Body of pancreas (tissue), 4 donors: ENCODE data around the gene CEP85L. TPM values are rescaled to one million over a fixed set of nuclear protein-coding genes. Genes with fewer than 3 reads are reported as not detected.

Source experiments
- ATAC-seq: fragments of 150-250 bp; one replicate; pipeline ENCODE4 v1.9.1; 2016
- DNase-seq, 4 donors: peaks; one replicate each; pipeline ENCODE4 v3.0.0-alpha.2; 2019
- H3K27ac ChIP-seq, 4 donors: fragments of 200-600 bp; sonication (generic); 1 replicate in 3 of 4; 2 replicates in 1 of 4; pipeline versions ENCODE4 v1.5.1 to v1.6.1; 2016 to 2019; ENCODE audit warnings: mild to moderate bottlenecking in 1 of 4, mixed read lengths in 1 of 4, moderate library complexity in 1 of 4
- H3K27me3 ChIP-seq, 2 donors: fragments of 200-600 bp; sonication (generic); one replicate each; pipeline ENCODE4 v1.6.0; 2016; ENCODE audit warnings: mild to moderate bottlenecking in 1 of 2
- H3K36me3 ChIP-seq, 2 donors: fragments of 200-600 bp; sonication (generic); replicated peaks in 1 of 2; 2 replicates each; pipeline ENCODE4 v1.5.1; 2016; ENCODE audit warnings: low read depth in 2 of 2; ENCODE audit not compliant: insufficient read depth in 1 of 2
- H3K4me1 ChIP-seq: fragments of 200-600 bp; sonication (generic); one replicate; pipeline ENCODE4 v1.6.0; 2016
- H3K4me3 ChIP-seq, 2 donors: fragments of 200-600 bp; sonication (generic); 1 replicate in 1 of 2; 2 replicates in 1 of 2; pipeline ENCODE4 v1.5.1; 2016 to 2019
- H3K9me3 ChIP-seq, 3 donors: fragments of 200-600 bp; sonication (generic); 1 replicate in 2 of 3; 2 replicates in 1 of 3; pipeline ENCODE4 v1.5.1; 2016
- POLR2A ChIP-seq, 3 donors: fragments of 450-650 bp; IDR thresholded peaks; one replicate each; pipeline ENCODE4 v1.6.1; 2016; ENCODE audit warnings: antibody characterized with exemption in 3 of 3, mild to moderate bottlenecking in 2 of 3
- WGBS, 2 donors: methylation state at CpG; one replicate each; pipeline ENCODE4 v1.1.5; 2017; 5-methylcytosine and 5-hydroxymethylcytosine counted together
- intact Hi-C: fragments of 100-400 bp; cut with DNase I; formaldehyde crosslinking; loops from one replicate; pipeline ENCODE4 v1.15.1; 2023
- total RNA-seq, 2 donors: library from RNA; depleted of rRNA; stranded (reverse); fragments of >200 nt; gene quantifications; one replicate each; pipeline ENCODE4 v1.1.0, GENCODE V29; 2016
- TF ChIP-seq, protein P1 (sequence below), 7 experiments: fragments of 450-650 bp in 4 of 7; fragments of 200-600 bp in 3 of 7; sonication (generic) in 3 of 7; IDR thresholded peaks; one replicate each; pipeline ENCODE4 v1.5.1; 2016 to 2019; ENCODE audit warnings: antibody characterized with exemption in 7 of 7

CEP85L gene
- total RNA-seq, 2 donors from 2014 or later = 8.2 to 9.9 TPM

DNA sequence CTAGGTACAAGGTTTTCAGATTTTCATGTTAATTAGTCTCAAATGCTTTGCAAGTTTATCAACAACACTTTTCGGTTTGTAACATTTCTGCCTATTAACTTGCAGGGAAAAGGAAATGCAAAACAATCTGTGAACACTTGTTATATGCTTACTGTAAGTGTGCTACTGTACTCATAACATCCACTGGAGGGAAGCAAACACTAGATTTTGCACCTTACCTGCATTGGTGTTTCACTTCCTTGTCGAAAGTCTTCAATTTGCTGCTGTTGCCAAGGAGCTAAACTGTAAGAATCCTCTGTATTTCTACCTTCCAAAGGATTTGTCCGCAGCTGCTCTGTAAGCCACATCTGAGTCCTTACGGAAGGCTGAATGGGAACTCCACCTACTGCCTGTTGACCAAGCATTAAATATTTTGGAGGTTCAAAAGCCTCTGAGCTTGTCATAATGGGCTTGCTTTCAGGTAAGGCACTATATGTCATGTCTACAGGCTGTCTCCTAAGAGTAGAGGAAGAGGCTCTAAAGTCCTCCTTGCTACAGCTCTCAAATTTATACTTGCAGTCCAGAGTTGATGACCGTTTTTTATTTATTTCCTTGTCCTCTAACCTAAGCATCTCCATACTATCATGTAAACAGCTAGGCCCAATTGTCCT lies 86.0 kb downstream of the CEP85L start:
- peak; percentile 75 for ATAC-seq
- 60 to 64% methylated on average over 5 of the region's 5 CpGs for WGBS, 2 donors
- DNase-seq = peak in 1 of 4 donors; percentile 49
- Histone ChIP-seq H3K27me3 (no peaks in the 10 kb centered on the region), H3K9me3 (no peaks in the 10 kb centered on the region), H3K36me3 (no peaks in the 10 kb centered on the region), H3K4me1 (peaks cover 11% of the 10 kb centered on the region), H3K4me3 (no peak overlapping the region), H3K27ac (no peak overlapping the region)
- no peak for TF ChIP-seq POLR2A (IDR thresholded peaks at IDR 0.05)
- TF ChIP-seq, protein P1, sequence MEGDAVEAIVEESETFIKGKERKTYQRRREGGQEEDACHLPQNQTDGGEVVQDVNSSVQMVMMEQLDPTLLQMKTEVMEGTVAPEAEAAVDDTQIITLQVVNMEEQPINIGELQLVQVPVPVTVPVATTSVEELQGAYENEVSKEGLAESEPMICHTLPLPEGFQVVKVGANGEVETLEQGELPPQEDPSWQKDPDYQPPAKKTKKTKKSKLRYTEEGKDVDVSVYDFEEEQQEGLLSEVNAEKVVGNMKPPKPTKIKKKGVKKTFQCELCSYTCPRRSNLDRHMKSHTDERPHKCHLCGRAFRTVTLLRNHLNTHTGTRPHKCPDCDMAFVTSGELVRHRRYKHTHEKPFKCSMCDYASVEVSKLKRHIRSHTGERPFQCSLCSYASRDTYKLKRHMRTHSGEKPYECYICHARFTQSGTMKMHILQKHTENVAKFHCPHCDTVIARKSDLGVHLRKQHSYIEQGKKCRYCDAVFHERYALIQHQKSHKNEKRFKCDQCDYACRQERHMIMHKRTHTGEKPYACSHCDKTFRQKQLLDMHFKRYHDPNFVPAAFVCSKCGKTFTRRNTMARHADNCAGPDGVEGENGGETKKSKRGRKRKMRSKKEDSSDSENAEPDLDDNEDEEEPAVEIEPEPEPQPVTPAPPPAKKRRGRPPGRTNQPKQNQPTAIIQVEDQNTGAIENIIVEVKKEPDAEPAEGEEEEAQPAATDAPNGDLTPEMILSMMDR (IDR thresholded peaks at IDR 0.05) = peak in 6 of 7 experiments; percentile 12 to 73 (median 64)
- intact Hi-C loops = no loop called here

DNA sequence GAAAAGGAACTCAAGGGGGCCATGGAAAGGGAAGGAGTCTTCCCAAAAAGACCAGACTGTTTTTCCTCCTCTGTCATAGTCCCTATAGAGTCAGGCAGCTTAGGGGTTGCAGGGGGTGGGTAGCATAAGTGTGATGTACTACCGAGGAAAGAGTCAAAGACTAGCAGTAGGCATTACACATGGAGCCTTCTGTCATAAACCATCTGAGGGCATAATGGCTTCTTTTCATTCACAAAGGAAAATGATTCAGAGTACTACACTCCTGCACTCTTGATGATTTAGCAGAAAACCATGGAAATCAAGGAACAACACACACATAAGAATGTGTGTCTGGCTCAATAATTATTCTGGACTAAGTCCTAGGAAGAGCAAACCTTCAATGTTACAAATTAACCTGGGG lies 88.4 kb downstream of the CEP85L start:
- no peak overlapping the region for H3K27ac ChIP-seq
- 89 to 95% methylated on average over 1 of the region's 1 CpG for WGBS, 2 donors
- intact Hi-C loops = no loop called here
- ATAC-seq (no peak), DNase-seq (no peak)
- no peaks in the 10 kb centered on the region for H3K9me3 ChIP-seq
- no peaks in the 10 kb centered on the region for H3K36me3 ChIP-seq
- peaks cover 6% of the 10 kb centered on the region for H3K4me1 ChIP-seq
- H3K27me3 ChIP-seq = no peaks in the 10 kb centered on the region
- H3K4me3 ChIP-seq = no peak overlapping the region
- no peak for TF ChIP-seq POLR2A (IDR thresholded peaks at IDR 0.05)
- TF ChIP-seq, protein P1 (IDR thresholded peaks at IDR 0.05) = no peak

DNA sequence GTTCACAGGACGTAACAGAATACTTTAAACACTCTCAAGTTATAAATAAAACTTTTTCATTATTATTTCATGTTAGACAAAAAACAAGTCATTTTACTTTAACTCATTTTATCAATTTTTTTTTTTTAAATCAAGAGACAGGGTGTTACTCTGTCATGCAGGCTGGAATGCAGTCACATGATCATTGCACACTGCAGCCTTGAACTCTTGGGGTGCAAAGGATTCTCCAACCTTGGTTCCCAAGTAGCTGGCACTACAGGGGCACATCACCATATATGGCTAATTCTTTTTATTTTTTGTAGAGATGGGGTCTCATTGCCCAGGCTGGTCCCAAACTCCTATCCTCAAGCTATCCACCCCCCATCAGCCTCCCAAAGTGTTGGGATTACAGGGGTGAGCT lies 89.1 kb downstream of the CEP85L start:
- H3K9me3 ChIP-seq = no peaks in the 10 kb centered on the region
- no peak for ATAC-seq
- no peaks in the 10 kb centered on the region for H3K36me3 ChIP-seq
- no peak overlapping the region for H3K27ac ChIP-seq
- no peak for DNase-seq
- no peak overlapping the region for H3K4me3 ChIP-seq
- intact Hi-C loops = no loop called here
- WGBS, 2 donors = 88 to 95% methylated on average over 1 of the region's 1 CpG
- peaks cover 4% of the 10 kb centered on the region for H3K4me1 ChIP-seq
- no peaks in the 10 kb centered on the region for H3K27me3 ChIP-seq
- TF ChIP-seq POLR2A (IDR thresholded peaks at IDR 0.05) = no peak
- TF ChIP-seq, protein P1 (IDR thresholded peaks at IDR 0.05) = no peak

DNA sequence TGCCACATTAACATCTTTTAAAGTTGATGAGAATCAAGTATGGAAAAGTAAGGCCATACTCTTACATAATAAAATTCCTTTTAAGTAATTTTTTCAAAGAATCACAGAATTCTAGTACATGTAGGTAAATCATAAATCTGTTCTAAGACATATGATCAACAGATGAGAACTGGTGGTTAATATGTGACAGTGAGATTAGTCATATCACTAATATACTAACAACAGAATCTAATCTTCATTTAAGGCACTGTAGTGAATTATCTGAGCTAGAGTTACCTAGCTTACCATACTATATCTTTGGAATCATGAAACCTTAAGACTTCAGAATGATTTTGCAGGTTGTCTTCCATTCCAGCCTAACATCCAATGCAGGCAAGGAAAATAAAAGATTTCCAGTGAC lies 91.7 kb downstream of the CEP85L start:
- TF ChIP-seq, protein P1 (IDR thresholded peaks at IDR 0.05) = no peak
- no peak for TF ChIP-seq POLR2A (IDR thresholded peaks at IDR 0.05)
- Histone ChIP-seq H3K9me3 (no peaks in the 10 kb centered on the region), H3K4me1 (peaks cover 4% of the 10 kb centered on the region), H3K27ac (no peak overlapping the region), H3K36me3 (no peaks in the 10 kb centered on the region), H3K27me3 (no peaks in the 10 kb centered on the region), H3K4me3 (no peak overlapping the region)
- intact Hi-C loops = no loop called here
- DNase-seq = no peak
- ATAC-seq = no peak
